Chondrocyte (in vitro differentiated cells): ENCODE results near the gene DNAH17. TPM values are rescaled to one million over a fixed set of nuclear protein-coding genes. Genes with fewer than 3 reads are reported as not detected.
"Not testable (repeated sequence)": the region's sequence is repeated elsewhere in the genome, so short reads cannot be mapped to it uniquely, and the experiment has no call there.

Experiments
- DNase-seq: peaks from one replicate; pipeline ENCODE4 v3.0.0; 2021; ENCODE audit warnings: mixed read lengths, low spot score
- H3K27ac Mint-ChIP-seq: one replicate; pipeline ENCODE4 v1.8.0; 2021; ENCODE audit warnings: mild to moderate bottlenecking, moderate library complexity, mixed read lengths; ENCODE audit not compliant: unreplicated experiment
- H3K27me3 Mint-ChIP-seq: 2 replicates; pipeline ENCODE4 v1.8.0; 2021; ENCODE audit warnings: low read depth, mixed read lengths
- H3K36me3 Mint-ChIP-seq: 2 replicates; pipeline ENCODE4 v1.8.0; 2021; ENCODE audit warnings: low read depth, mixed read lengths
- H3K4me1 Mint-ChIP-seq: 2 replicates; pipeline ENCODE4 v1.8.0; 2021; ENCODE audit warnings: low read depth, mild to moderate bottlenecking, mixed read lengths
- H3K4me3 Mint-ChIP-seq: one replicate; pipeline ENCODE4 v1.8.0; 2021; ENCODE audit warnings: mild to moderate bottlenecking, moderate library complexity, mixed read lengths; ENCODE audit not compliant: unreplicated experiment
- H3K9me3 Mint-ChIP-seq: 2 replicates; pipeline ENCODE4 v1.8.0; 2021; ENCODE audit warnings: low read depth, mixed read lengths
- CTCF ChIP-seq: fragments of 200-600 bp; sonication (generic); IDR thresholded peaks from 2 replicates; pipeline ENCODE4 v1.5.0; 2021; ENCODE audit warnings: antibody characterized with exemption, mild to moderate bottlenecking, moderate library complexity
- total RNA-seq: library from RNA; stranded (reverse); gene quantifications from 3 replicates; pipeline ENCODE4 v1.2.1, GENCODE V29; 2021

DNAH17 gene
- total RNA-seq, 1 donor from 2014 or later = 0.42 TPM

- no peak for TF ChIP-seq CTCF
These were observed 110.1 kb downstream of the DNAH17 start for GRCh38 chr17:78466786-78467715.

GRCh38 chr17:78466109-78466785, 110.9 kb downstream of the DNAH17 start:
- H3K4me3 Mint-ChIP-seq, H3K27me3 Mint-ChIP-seq, H3K27ac Mint-ChIP-seq, H3K9me3 Mint-ChIP-seq, H3K4me1 Mint-ChIP-seq, DNase-seq, H3K36me3 Mint-ChIP-seq: not testable (repeated sequence)

More at GRCh38 chr17:78466786-78467715, 110.1 kb downstream of the DNAH17 start:
- H3K27me3 Mint-ChIP-seq = peaks cover 2% of the 10 kb centered on the region
- no peak overlapping the region for H3K4me3 Mint-ChIP-seq
- H3K36me3 Mint-ChIP-seq = no peaks in the 10 kb centered on the region
- DNase-seq = no peak
- no peaks in the 10 kb centered on the region for H3K9me3 Mint-ChIP-seq
- H3K27ac Mint-ChIP-seq = no peak overlapping the region
- no peaks in the 10 kb centered on the region for H3K4me1 Mint-ChIP-seq

- Mint-ChIP-seq H3K4me3 (no peak overlapping the region), H3K36me3 (no peaks in the 10 kb centered on the region), H3K4me1 (no peaks in the 10 kb centered on the region), H3K27me3 (no peaks in the 10 kb centered on the region), H3K9me3 (no peaks in the 10 kb centered on the region), H3K27ac (no peak overlapping the region)
- TF ChIP-seq CTCF = no peak
- DNase-seq = no peak
These were observed 115.0 kb downstream of the DNAH17 start for GRCh38 chr17:78462148-78462547.

GRCh38 chr17:78461799-78462053, 115.5 kb downstream of the DNAH17 start:
- no peaks in the 10 kb centered on the region for H3K9me3 Mint-ChIP-seq
- H3K4me1 Mint-ChIP-seq = no peaks in the 10 kb centered on the region
- DNase-seq = no peak
- no peak overlapping the region for H3K4me3 Mint-ChIP-seq
- H3K27me3 Mint-ChIP-seq = no peaks in the 10 kb centered on the region
- no peak overlapping the region for H3K27ac Mint-ChIP-seq
- no peaks in the 10 kb centered on the region for H3K36me3 Mint-ChIP-seq
- TF ChIP-seq CTCF = no peak

GRCh38 chr17:78460951-78461798, 116.0 kb downstream of the DNAH17 start:
- TF ChIP-seq CTCF = no peak
- Mint-ChIP-seq H3K9me3 (no peaks in the 10 kb centered on the region), H3K27me3 (no peaks in the 10 kb centered on the region), H3K36me3 (no peaks in the 10 kb centered on the region), H3K4me3 (no peak overlapping the region), H3K4me1 (no peaks in the 10 kb centered on the region), H3K27ac (no peak overlapping the region)
- no peak for DNase-seq
